Gastrocnemius medialis (tissue), 4 donors: ENCODE data around the gene REG1A.

Experiments
- CTCF ChIP-seq, 5 experiments: fragments of 450-650 bp in 3 of 5; fragments of 200-600 bp in 2 of 5; sonication (generic) in 2 of 5; IDR thresholded peaks in 4 of 5; conservative IDR thresholded peaks in 1 of 5; 1 replicate in 4 of 5; 2 replicates in 1 of 5; pipeline ENCODE4 v1.5.1; 2016 to 2019; ENCODE audit warnings: antibody characterized with exemption in 5 of 5, mild to moderate bottlenecking in 3 of 5, moderate library complexity in 3 of 5
- POLR2A ChIP-seq, 2 donors: fragments of 450-650 bp; IDR thresholded peaks; one replicate each; pipeline ENCODE4 v1.6.1; 2017; ENCODE audit warnings: antibody characterized with exemption in 2 of 2, mild to moderate bottlenecking in 2 of 2, moderate library complexity in 2 of 2

- TF ChIP-seq CTCF (IDR thresholded peaks at IDR 0.05 in 4 of 5, conservative IDR thresholded peaks at IDR 0.05 in 1 of 5) = no peak
- TF ChIP-seq POLR2A (IDR thresholded peaks at IDR 0.05) = no peak
These were observed 37.3 kb upstream of the REG1A start for GRCh38 chr2:79082987-79083386.
